Body of pancreas (tissue), 4 donors: ENCODE measurements around the gene TTC36.

Experiments used
- POLR2A ChIP-seq, 3 donors: fragments of 450-650 bp; IDR thresholded peaks; one replicate each; pipeline ENCODE4 v1.6.1; 2016; ENCODE audit warnings: antibody characterized with exemption in 3 of 3, mild to moderate bottlenecking in 2 of 3
- TF ChIP-seq, protein P1 (sequence below), 7 experiments: fragments of 450-650 bp in 4 of 7; fragments of 200-600 bp in 3 of 7; sonication (generic) in 3 of 7; IDR thresholded peaks; one replicate each; pipeline ENCODE4 v1.5.1; 2016 to 2019; ENCODE audit warnings: antibody characterized with exemption in 7 of 7

DNA sequence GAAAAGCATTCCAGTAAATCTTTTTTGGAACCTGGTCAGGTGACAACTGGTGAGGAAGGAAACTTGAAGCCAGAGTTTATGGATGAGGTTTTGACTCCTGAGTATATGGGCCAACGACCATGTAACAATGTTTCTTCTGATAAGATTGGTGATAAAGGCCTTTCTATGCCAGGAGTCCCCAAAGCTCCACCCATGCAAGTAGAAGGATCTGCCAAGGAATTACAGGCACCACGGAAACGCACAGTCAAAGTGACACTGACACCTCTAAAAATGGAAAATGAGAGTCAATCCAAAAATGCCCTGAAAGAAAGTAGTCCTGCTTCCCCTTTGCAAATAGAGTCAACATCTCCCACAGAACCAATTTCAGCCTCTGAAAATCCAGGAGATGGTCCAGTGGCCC is 24.1 kb upstream of the TTC36 start:
- TF ChIP-seq POLR2A (IDR thresholded peaks at IDR 0.05): no peak
- TF ChIP-seq, protein P1, sequence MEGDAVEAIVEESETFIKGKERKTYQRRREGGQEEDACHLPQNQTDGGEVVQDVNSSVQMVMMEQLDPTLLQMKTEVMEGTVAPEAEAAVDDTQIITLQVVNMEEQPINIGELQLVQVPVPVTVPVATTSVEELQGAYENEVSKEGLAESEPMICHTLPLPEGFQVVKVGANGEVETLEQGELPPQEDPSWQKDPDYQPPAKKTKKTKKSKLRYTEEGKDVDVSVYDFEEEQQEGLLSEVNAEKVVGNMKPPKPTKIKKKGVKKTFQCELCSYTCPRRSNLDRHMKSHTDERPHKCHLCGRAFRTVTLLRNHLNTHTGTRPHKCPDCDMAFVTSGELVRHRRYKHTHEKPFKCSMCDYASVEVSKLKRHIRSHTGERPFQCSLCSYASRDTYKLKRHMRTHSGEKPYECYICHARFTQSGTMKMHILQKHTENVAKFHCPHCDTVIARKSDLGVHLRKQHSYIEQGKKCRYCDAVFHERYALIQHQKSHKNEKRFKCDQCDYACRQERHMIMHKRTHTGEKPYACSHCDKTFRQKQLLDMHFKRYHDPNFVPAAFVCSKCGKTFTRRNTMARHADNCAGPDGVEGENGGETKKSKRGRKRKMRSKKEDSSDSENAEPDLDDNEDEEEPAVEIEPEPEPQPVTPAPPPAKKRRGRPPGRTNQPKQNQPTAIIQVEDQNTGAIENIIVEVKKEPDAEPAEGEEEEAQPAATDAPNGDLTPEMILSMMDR (IDR thresholded peaks at IDR 0.05): no peak
